GM12878 (cell line): Measurements from ENCODE around the gene GLA. TPM values are rescaled to one million over a fixed set of nuclear protein-coding genes. Genes with fewer than 3 reads are reported as not detected.

ENCODE experiments used
- ATAC-seq: fragments of 200-7000 bp; cut with Tn5 transposase; 3 replicates; pipeline ENCODE4 v1.9.1; 2020; ENCODE audit warnings: mild to moderate bottlenecking, moderate library complexity
- BruUV-seq: library from RNA; stranded (reverse); fragments of 400-500 nt; replicated peaks from 2 replicates; lab custom pipeline; 2021; lab: Mats Ljungman, UMichigan
- CTCF ChIA-PET: fragments of 300-600 bp; sonication (Branson Sonifier 250); formaldehyde crosslinking; extraction: SDS; loops from one replicate; lab custom pipeline; 2021; ENCODE audit warnings: inconsistent platforms; lab: Yijun Ruan, JAX
- POLR2A ChIA-PET: fragments of 350-600 bp; formaldehyde crosslinking; extraction: SDS; loops from one replicate; lab custom pipeline; 2021; ENCODE audit warnings: inconsistent platforms; lab: Charles Lee
- RAD21 ChIA-PET: fragments of 300-600 bp; sonication (Branson Sonifier 250); formaldehyde crosslinking; loops from one replicate; lab custom pipeline; 2023; ENCODE audit warnings: antibody characterized with exemption; ENCODE audit not compliant: unreplicated experiment; lab: Charles Lee
- SMC1A ChIA-PET: fragments of 300-600 bp; sonication (Branson Sonifier 250); formaldehyde crosslinking; loops from one replicate; lab custom pipeline; 2023; ENCODE audit not compliant: unreplicated experiment, uncharacterized antibody; lab: Charles Lee
- DNase-seq: peaks from one replicate; pipeline ENCODE4 v3.0.0-alpha.2; 2011; ENCODE audit warnings: low read depth, low spot score
- FAIRE-seq: peaks from 3 replicates; lab custom pipeline; 2011; peaks lifted over from hg19 to GRCh38; lab: Jason Lieb, UNC
- H2AFZ ChIP-seq: 2 replicates; pipeline ENCODE4 v1.6.0; 2011; ENCODE audit warnings: low read depth, low read length, control low read depth; ENCODE audit not compliant: control insufficient read depth
- H3K27ac ChIP-seq: 2 replicates; pipeline ENCODE4 v1.5.1; 2011; ENCODE audit warnings: control low read depth; ENCODE audit not compliant: control insufficient read depth, insufficient read depth
- H3K27me3 ChIP-seq, 2 experiments: replicated peaks in 1 of 2; 2 replicates each; pipeline versions ENCODE4 v1.6.0 to v1.6.1; 2011; ENCODE audit warnings: low read length in 1 of 2; ENCODE audit not compliant: control insufficient read depth in 2 of 2, insufficient read depth in 2 of 2
- H3K36me3 ChIP-seq, 2 experiments: 2 replicates each; pipeline ENCODE4 v1.5.1; 2011; ENCODE audit warnings: low read length in 1 of 2; ENCODE audit not compliant: control insufficient read depth in 2 of 2, insufficient read depth in 2 of 2
- H3K4me1 ChIP-seq: 2 replicates; pipeline ENCODE4 v1.6.1; 2011; ENCODE audit warnings: mild to moderate bottlenecking, low read length, moderate library complexity, mixed read lengths; ENCODE audit not compliant: control insufficient read depth, insufficient read depth
- H3K4me2 ChIP-seq: 2 replicates; pipeline ENCODE4 v1.6.0; 2011; ENCODE audit warnings: control low read depth; ENCODE audit not compliant: control insufficient read depth, insufficient read depth
- H3K4me3 ChIP-seq: fragments of 200-600 bp; sonication (generic); 2 replicates; pipeline ENCODE4 v1.5.1; 2016
- H3K79me2 ChIP-seq: 2 replicates; pipeline ENCODE4 v1.6.0; 2011; ENCODE audit warnings: low read length; ENCODE audit not compliant: control insufficient read depth, insufficient read depth
- H3K9ac ChIP-seq: 2 replicates; pipeline ENCODE4 v1.8.0; 2011; ENCODE audit warnings: low read length, control low read depth, mixed read lengths; ENCODE audit not compliant: control insufficient read depth, insufficient read depth
- H3K9me3 ChIP-seq: replicated peaks from 3 replicates; pipeline ENCODE4 v1.5.1; 2011; ENCODE audit warnings: mild to moderate bottlenecking, low read length; ENCODE audit not compliant: control insufficient read depth, insufficient read depth
- H4K20me1 ChIP-seq: 2 replicates; pipeline ENCODE4 v1.6.0; 2011; ENCODE audit not compliant: control insufficient read depth, insufficient read depth
- BRCA1 ChIP-seq: IDR thresholded peaks from 2 replicates; pipeline ENCODE4 v1.6.1; 2011; ENCODE audit warnings: low read depth, low read length, improper control_type of control experiment
- CREM ChIP-seq: IDR thresholded peaks from 2 replicates; pipeline ENCODE4 v1.6.1; 2014; ENCODE audit warnings: antibody characterized with exemption, low read depth
- EP300 ChIP-seq, 2 experiments: fragments of 150-350 bp in 1 of 2; IDR thresholded peaks; 2 replicates each; pipeline ENCODE4 v1.6.1; 2011 to 2012; ENCODE audit warnings: low read depth in 2 of 2, low read length in 2 of 2, borderline replicate concordance in 1 of 2, improper control_type of control experiment in 1 of 2, inconsistent platforms in 1 of 2; ENCODE audit not compliant: control insufficient read depth in 1 of 2
- ETV6 ChIP-seq, 2 experiments: fragments of 450-650 bp in 1 of 2; IDR thresholded peaks in 1 of 2; conservative IDR thresholded peaks in 1 of 2; 2 replicates each; pipeline ENCODE4 v1.6.1; 2014; ENCODE audit warnings: antibody characterized with exemption in 1 of 2, borderline replicate concordance in 1 of 2, low read depth in 1 of 2, mild to moderate bottlenecking in 1 of 2, moderate library complexity in 1 of 2
- IRF5 ChIP-seq: fragments of 450-650 bp; IDR thresholded peaks from 2 replicates; pipeline ENCODE4 v1.6.1; 2017; ENCODE audit warnings: borderline replicate concordance
- JUND ChIP-seq: IDR thresholded peaks from 2 replicates; pipeline ENCODE4 v1.6.1; 2012; ENCODE audit warnings: low read depth, mild to moderate bottlenecking, low read length, improper control_type of control experiment, moderate library complexity
- LARP7 ChIP-seq: fragments of 450-650 bp; IDR thresholded peaks from 2 replicates; pipeline ENCODE4 v1.6.1; 2017; ENCODE audit warnings: mild to moderate bottlenecking
- RAD51 ChIP-seq: fragments of 450-650 bp; IDR thresholded peaks from 2 replicates; pipeline ENCODE4 v1.6.1; 2016; ENCODE audit warnings: moderate library complexity, mild to moderate bottlenecking, inconsistent platforms
- TCF12 ChIP-seq: IDR thresholded peaks from 2 replicates; pipeline ENCODE4 v1.6.1; 2011; ENCODE audit warnings: low read depth, mild to moderate bottlenecking, low read length
- ZNF687 ChIP-seq: fragments of 450-650 bp; IDR thresholded peaks from 2 replicates; pipeline ENCODE4 v1.6.1; 2017; ENCODE audit warnings: mild to moderate bottlenecking, moderate library complexity
- WGBS: methylation state at CpG from one replicate; pipeline ENCODE4 v1.1.6; 2016; ENCODE audit warnings: low lambda C conversion rate; ENCODE audit not compliant: insufficient replicate concordance, insufficient coverage; ENCODE audit errors: missing lambda C conversion rate; 5-methylcytosine and 5-hydroxymethylcytosine counted together
- in situ Hi-C: fragments of 300-500 bp; cut with MboI; formaldehyde crosslinking; loops from 9 replicates; pipeline ENCODE4 v1.14.3; 2018; ENCODE audit warnings: mixed read lengths
- intact Hi-C: fragments of 100-400 bp; cut with micrococcal nuclease; formaldehyde crosslinking; loops from one replicate; pipeline ENCODE4 v1.14.2; 2022; ENCODE audit not compliant: unreplicated experiment
- polyA plus RNA-seq, 11 experiments: library from polyadenylated mRNA; depleted of rRNA in 4 of 11; unstranded in 6 of 11; stranded (reverse) in 5 of 11; fragments of >200 nt; fragmentation: Nextera tagmentation in 4 of 11; fragmentation: Illumina TruSeq in 1 of 11; extraction: Ambion mirVana in 4 of 11; extraction: Trizol in 1 of 11; gene quantifications; 1 replicate in 1 of 11; 2 replicates in 10 of 11; pipeline versions ENCODE4 v1.2.1 to v1.2.3, GENCODE V29; 2011 to 2016; ENCODE audit warnings: inconsistent platforms in 2 of 11, missing spikeins in 2 of 11, low read depth in 1 of 11
- total RNA-seq, 4 experiments: library from RNA; depleted of rRNA in 3 of 4; stranded (reverse); fragments of >200 nt in 3 of 4; fragmentation: Illumina TruSeq in 1 of 4; extraction: Trizol in 1 of 4; gene quantifications; 2 replicates each; pipeline versions ENCODE4 v1.2.1 to v1.2.3, GENCODE V29; 2013 to 2021

The GLA gene
- total and polyA plus RNA-seq, 10 of the 15 experiments (the other 5 are each of a cell fraction or from before 2014, with no cell fraction given), result 23.8 to 66.4 (median 29.1) TPM

GRCh38 chrX:101360390-101360789 is 47.3 kb downstream of the GLA start (continued):
- TF ChIP-seq IRF5 (no peak), TCF12 (no peak), LARP7 (no peak)

GRCh38 chrX:101359966-101360365 is 47.8 kb downstream of the GLA start:
- POLR2A ChIA-PET, result interaction anchor here (0.6 kb wide), 1 partner anchor 11 kb away, joined by 3 read pairs; the partner anchor contains the start of gene TIMM8A

More at GRCh38 chrX:101359966-101360365, 47.8 kb downstream of the GLA start:
- ChIA-PET RAD21 (no interaction called here), CTCF (no interaction called here), SMC1A (no interaction called here)
- Histone ChIP-seq H3K4me2 (no peak overlapping the region), H2AFZ (no peak overlapping the region), H3K9ac (no peak overlapping the region), H3K9me3 (no peaks in the 10 kb centered on the region), H3K27ac (no peak overlapping the region), H3K4me1 (no peaks in the 10 kb centered on the region), H3K4me3 (no peak overlapping the region), H3K79me2 (no peaks in the 10 kb centered on the region), H3K27me3 (no peaks in the 10 kb centered on the region), H4K20me1 (no peaks in the 10 kb centered on the region), H3K36me3 (peaks cover 8 to 15% of the 10 kb centered on the region in 2 experiments)
- no peak for TF ChIP-seq ETV6 (conservative IDR thresholded peaks at IDR 0.05 in 1 of 2, IDR thresholded peaks at IDR 0.05 in 1 of 2; ENCODE audit: borderline replicate concordance in 1 of 2, low read depth in 1 of 2)
- no peak for TF ChIP-seq CREM
- TF ChIP-seq JUND, result no peak
- no peak for TF ChIP-seq ZNF687
- TF ChIP-seq EP300 (IDR thresholded peaks at IDR 0.05; ENCODE audit: borderline replicate concordance in 1 of 2, control insufficient read depth in 1 of 2, low read depth in 2 of 2, low read length in 2 of 2), result no peak
- TF ChIP-seq RAD51, result no peak
- TF ChIP-seq BRCA1, result no peak
- ATAC-seq (no peak), FAIRE-seq (no peak), DNase-seq (no peak)
- intact Hi-C loops, result no loop called here
- in situ Hi-C loops, result no loop called here
- no TSS peak for BruUV-seq
- 0% methylated on average over 1 of the region's 1 CpG for WGBS
